Endothelial cell (in vitro differentiated cells): ENCODE results near the gene PPM1H. TPM values are rescaled to one million over a fixed set of nuclear protein-coding genes. Genes with fewer than 3 reads are reported as not detected.

Experiments used
- DNase-seq: peaks from one replicate; pipeline ENCODE4 v3.0.0; 2021; ENCODE audit warnings: low spot score
- H3K27ac Mint-ChIP-seq: one replicate; pipeline ENCODE4 v1.8.0; 2021; ENCODE audit warnings: mixed read lengths, inconsistent platforms; ENCODE audit not compliant: unreplicated experiment
- H3K27me3 Mint-ChIP-seq: one replicate; pipeline ENCODE4 v1.8.0; 2021; ENCODE audit warnings: mild to moderate bottlenecking, moderate library complexity, mixed read lengths, inconsistent platforms; ENCODE audit not compliant: unreplicated experiment
- H3K36me3 Mint-ChIP-seq: one replicate; pipeline ENCODE4 v1.8.0; 2021; ENCODE audit warnings: mild to moderate bottlenecking, low read depth, mixed read lengths, inconsistent platforms; ENCODE audit not compliant: unreplicated experiment
- H3K4me1 Mint-ChIP-seq: one replicate; pipeline ENCODE4 v1.8.0; 2021; ENCODE audit warnings: mild to moderate bottlenecking, mixed read lengths, inconsistent platforms; ENCODE audit not compliant: unreplicated experiment
- H3K4me3 Mint-ChIP-seq: one replicate; pipeline ENCODE4 v1.8.0; 2021; ENCODE audit warnings: mild to moderate bottlenecking, mixed read lengths, inconsistent platforms; ENCODE audit not compliant: unreplicated experiment
- H3K9me3 Mint-ChIP-seq: one replicate; pipeline ENCODE4 v1.8.0; 2021; ENCODE audit warnings: mixed read lengths, inconsistent platforms; ENCODE audit not compliant: unreplicated experiment
- CTCF ChIP-seq: fragments of 200-600 bp; sonication (generic); IDR thresholded peaks from one replicate; pipeline ENCODE4 v1.5.0; 2021; ENCODE audit warnings: antibody characterized with exemption; ENCODE audit not compliant: unreplicated experiment
- total RNA-seq: library from RNA; stranded (reverse); fragmentation: NEBNext Ultra II Directional; extraction: Animal tissue kit (Norgen Biotek cat#: 25700); gene quantifications from one replicate; pipeline ENCODE4 v1.2.1, GENCODE V29; 2021; ENCODE audit not compliant: unreplicated experiment

PPM1H gene
- total RNA-seq, 1 donor from 2014 or later = 71.8 TPM

DNA sequence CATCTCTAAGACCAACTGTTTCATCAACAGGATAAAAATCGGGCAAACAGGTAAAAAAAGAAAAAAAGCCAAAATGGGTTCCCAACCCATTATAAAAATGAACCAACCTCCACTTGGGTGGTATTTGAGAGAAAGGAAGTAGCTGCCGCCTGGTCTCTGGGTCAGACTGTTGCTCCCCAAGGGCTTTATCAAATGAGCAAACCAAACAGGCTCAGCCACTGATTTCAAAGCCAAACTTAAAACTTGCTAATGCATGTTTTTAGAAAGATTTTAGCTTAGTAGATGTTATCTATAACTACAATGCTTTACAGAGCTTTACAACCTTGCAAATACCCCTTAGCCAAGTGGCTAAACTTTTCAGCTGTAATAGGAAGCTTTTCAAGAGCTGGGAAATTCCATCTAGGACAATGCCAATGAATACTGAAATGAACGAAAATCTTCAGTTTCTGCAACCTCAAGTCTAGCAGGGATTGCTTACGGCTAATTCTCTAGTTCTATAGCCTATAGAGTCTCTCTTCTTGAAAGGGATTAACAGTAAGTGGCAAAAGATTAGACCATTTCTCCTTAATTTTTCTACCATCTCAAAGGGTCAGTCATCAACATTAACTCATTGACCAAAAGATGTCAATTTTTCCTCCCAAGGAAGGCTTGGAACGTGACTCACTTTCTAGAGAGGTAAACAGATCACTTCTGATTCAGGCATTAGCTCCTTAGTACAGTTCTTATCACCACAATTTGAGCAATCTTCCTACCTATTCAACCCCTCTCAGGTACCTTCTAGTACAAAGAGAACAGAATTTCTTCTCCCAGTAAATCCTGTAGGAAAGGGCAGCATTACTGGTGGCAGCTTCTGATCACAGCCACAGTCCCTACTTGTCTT, 4.2 kb downstream of the PPM1H start:
- Mint-ChIP-seq H3K4me1 (peaks cover 47% of the 10 kb centered on the region), H3K27me3 (peaks cover 7% of the 10 kb centered on the region), H3K9me3 (no peaks in the 10 kb centered on the region), H3K27ac (peak overlapping the region; percentile 87), H3K36me3 (peaks cover 5% of the 10 kb centered on the region), H3K4me3 (peak overlapping the region; percentile 39)
- DNase-seq = no peak
- no peak for TF ChIP-seq CTCF

- peaks cover 43% of the 10 kb centered on the region for H3K4me1 Mint-ChIP-seq
- no peak for TF ChIP-seq CTCF
- no peak overlapping the region for H3K4me3 Mint-ChIP-seq
- H3K36me3 Mint-ChIP-seq = peaks cover 1% of the 10 kb centered on the region
- H3K27me3 Mint-ChIP-seq = peaks cover 3% of the 10 kb centered on the region
- no peak for DNase-seq
- no peak overlapping the region for H3K27ac Mint-ChIP-seq
- H3K9me3 Mint-ChIP-seq = no peaks in the 10 kb centered on the region
Measured at GRCh38 chr12:62928632-62929031, 6.3 kb downstream of the PPM1H start.

- H3K9me3 Mint-ChIP-seq = no peaks in the 10 kb centered on the region
- H3K27me3 Mint-ChIP-seq = no peaks in the 10 kb centered on the region
- peaks cover 5% of the 10 kb centered on the region for H3K36me3 Mint-ChIP-seq
- no peak overlapping the region for H3K27ac Mint-ChIP-seq
- peaks cover 21% of the 10 kb centered on the region for H3K4me1 Mint-ChIP-seq
- no peak for DNase-seq
- TF ChIP-seq CTCF = no peak
- no peak overlapping the region for H3K4me3 Mint-ChIP-seq
Measured at GRCh38 chr12:62925680-62926079, 9.3 kb downstream of the PPM1H start.

DNA sequence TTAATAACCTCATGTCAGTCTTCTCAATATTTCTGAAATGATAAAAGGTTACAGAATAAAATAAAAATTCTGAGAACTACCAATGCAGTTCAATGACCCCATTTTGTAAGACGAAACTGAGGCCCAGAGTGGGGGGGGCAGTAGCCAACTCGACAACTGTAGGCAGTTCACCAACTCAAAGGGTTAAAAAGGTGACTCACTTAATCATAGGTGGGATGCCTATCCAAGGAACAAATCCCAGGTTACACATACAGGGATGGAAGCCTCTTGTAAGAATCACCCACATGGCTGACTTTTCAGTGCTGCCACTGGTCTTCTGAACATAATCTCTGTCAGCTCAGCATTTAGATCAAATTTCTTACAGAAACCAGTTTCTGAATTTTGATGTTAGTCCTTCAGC, 10.9 kb downstream of the PPM1H start:
- Mint-ChIP-seq H3K4me1 (peaks cover 8% of the 10 kb centered on the region), H3K9me3 (no peaks in the 10 kb centered on the region), H3K36me3 (peaks cover 8% of the 10 kb centered on the region), H3K27ac (no peak overlapping the region), H3K4me3 (no peak overlapping the region), H3K27me3 (no peaks in the 10 kb centered on the region)
- TF ChIP-seq CTCF = no peak
- no peak for DNase-seq

DNA sequence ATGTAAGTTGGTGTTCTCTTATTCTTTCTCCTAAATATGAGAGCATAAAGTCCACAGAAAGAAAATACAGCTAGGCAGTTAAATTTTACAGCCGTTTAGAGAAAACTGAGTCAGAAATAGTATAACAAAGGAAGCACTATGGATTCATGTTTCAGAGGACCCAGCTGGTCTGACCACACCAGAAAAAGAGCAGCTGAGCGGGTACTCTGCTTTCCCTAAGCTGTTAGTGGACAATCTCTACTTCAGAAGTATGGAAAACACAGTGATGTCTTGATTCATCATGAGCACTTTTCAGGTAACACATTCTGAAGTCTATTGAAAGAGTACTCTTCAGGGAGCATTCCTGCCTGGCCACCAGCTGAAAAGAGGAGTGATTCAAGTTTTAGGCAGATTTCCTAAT, 12.4 kb downstream of the PPM1H start:
- no peaks in the 10 kb centered on the region for H3K27me3 Mint-ChIP-seq
- TF ChIP-seq CTCF = no peak
- H3K36me3 Mint-ChIP-seq = peaks cover 8% of the 10 kb centered on the region
- no peak for DNase-seq
- no peaks in the 10 kb centered on the region for H3K4me1 Mint-ChIP-seq
- no peak overlapping the region for H3K4me3 Mint-ChIP-seq
- no peaks in the 10 kb centered on the region for H3K9me3 Mint-ChIP-seq
- H3K27ac Mint-ChIP-seq = no peak overlapping the region
